ENCODE measurements around the gene ARHGAP36. TPM values are rescaled to one million over a fixed set of nuclear protein-coding genes. Genes with fewer than 3 reads are reported as not detected.
A peak's percentile ranks its signal among the peaks of the same experiment; 100 is the strongest.

Gene ARHGAP36
- total RNA-seq, 1 donor from 2014 or later, result not detected

DNA sequence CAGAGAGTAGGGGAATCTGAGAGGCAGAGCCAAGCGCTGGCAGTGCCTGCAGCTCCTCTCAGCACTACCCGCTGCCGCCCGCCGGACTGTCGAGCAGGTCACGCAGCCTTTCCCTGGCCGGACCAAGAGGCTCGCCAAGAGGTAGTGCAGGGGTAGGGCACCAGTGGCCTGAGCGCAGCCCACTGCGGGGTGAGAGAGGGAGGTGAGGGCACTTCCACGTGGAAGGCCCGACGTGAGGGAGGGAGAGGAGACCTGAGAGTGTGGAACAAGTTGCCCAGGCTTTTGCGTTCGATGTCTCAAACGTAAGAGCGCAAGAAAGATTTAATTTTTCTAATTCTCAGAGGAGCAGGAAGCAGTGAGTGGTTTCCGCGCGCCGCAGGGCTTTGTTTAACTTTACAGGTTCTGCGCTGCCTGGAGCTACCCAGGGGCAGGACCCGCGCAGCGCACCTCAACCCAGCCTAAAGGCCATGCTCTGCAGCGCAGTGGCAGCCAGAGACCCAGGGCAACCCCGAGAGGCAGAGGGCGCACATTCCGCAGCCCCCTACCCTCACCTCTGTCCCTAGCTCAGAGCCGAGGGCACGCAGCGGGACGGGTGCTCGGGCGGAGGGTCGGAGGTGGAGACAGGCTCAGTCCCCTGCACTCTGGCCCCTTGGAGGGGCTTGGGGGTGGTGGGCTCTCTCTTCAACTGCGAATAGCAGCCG is 14.9 kb downstream of the ARHGAP36 start:
- TF ChIP-seq EZH2 (IDR thresholded peaks at IDR 0.05), result peak; percentile 48
- peak; percentile 68 for TF ChIP-seq EZH2phosphoT487 (IDR thresholded peaks at IDR 0.05)
- TF ChIP-seq, protein P1, sequence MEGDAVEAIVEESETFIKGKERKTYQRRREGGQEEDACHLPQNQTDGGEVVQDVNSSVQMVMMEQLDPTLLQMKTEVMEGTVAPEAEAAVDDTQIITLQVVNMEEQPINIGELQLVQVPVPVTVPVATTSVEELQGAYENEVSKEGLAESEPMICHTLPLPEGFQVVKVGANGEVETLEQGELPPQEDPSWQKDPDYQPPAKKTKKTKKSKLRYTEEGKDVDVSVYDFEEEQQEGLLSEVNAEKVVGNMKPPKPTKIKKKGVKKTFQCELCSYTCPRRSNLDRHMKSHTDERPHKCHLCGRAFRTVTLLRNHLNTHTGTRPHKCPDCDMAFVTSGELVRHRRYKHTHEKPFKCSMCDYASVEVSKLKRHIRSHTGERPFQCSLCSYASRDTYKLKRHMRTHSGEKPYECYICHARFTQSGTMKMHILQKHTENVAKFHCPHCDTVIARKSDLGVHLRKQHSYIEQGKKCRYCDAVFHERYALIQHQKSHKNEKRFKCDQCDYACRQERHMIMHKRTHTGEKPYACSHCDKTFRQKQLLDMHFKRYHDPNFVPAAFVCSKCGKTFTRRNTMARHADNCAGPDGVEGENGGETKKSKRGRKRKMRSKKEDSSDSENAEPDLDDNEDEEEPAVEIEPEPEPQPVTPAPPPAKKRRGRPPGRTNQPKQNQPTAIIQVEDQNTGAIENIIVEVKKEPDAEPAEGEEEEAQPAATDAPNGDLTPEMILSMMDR (IDR thresholded peaks at IDR 0.05), result no peak
- Mint-ChIP-seq H3K4me3 (peak overlapping the region; percentile 37), H3K27ac (no peak overlapping the region), H3K9me3 (no peaks in the 10 kb centered on the region), H3K27me3 (ENCODE audit: insufficient read depth, low read depth) (peaks cover 36% of the 10 kb centered on the region), H3K4me1 (peaks cover 2% of the 10 kb centered on the region), H3K36me3 (no peaks in the 10 kb centered on the region)
- Histone ChIP-seq H3F3A (ENCODE audit: low read depth) (no peaks in the 10 kb centered on the region), H3K9me3 (ENCODE audit: low read depth) (no peaks in the 10 kb centered on the region), H3K9ac (no peak overlapping the region), H3K4me2 (peak overlapping the region; percentile 66), H3K4me1 (peaks cover 4% of the 10 kb centered on the region), H3K36me3 (no peaks in the 10 kb centered on the region), H3K79me2 (ENCODE audit: low read depth) (no peaks in the 10 kb centered on the region), H3K27ac (no peak overlapping the region), H2AFZ (replicated peaks) (no peak overlapping the region), H3K4me3 (peak overlapping the region; percentile 32), H4K20me1 (ENCODE audit: low read depth) (no peaks in the 10 kb centered on the region), H3K27me3 (peaks cover 100% of the 10 kb centered on the region)
- DNase-seq (ENCODE audit: low spot score), result peak; percentile 41

DNA sequence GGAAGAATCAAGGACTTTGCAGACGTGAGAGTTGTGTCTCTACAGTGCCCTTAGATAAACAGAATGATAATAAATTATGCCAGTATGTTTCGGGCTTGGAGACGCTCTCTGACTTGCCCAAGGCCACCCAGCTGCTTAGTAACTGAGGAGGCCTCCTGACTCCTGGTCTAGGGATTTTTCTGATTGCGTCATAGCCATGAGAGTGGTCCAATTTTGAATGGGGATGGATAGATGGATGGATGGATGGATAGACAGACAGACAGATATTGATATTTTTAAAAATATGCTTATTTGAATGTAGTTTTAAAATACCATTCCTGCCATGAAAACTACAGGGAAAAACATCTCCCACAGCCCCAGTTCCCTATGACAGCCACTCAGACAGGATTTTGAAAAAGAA is 15.5 kb downstream of the ARHGAP36 start:
- H3K36me3 ChIP-seq, result no peaks in the 10 kb centered on the region
- peaks cover 100% of the 10 kb centered on the region for H3K27me3 ChIP-seq
- H3K9me3 ChIP-seq (ENCODE audit: low read depth), result no peaks in the 10 kb centered on the region
- H3K4me2 ChIP-seq, result peak overlapping the region; percentile 66
- H4K20me1 ChIP-seq (ENCODE audit: low read depth), result no peaks in the 10 kb centered on the region
- H3K79me2 ChIP-seq (ENCODE audit: low read depth), result no peaks in the 10 kb centered on the region
- peaks cover 4% of the 10 kb centered on the region for H3K4me1 ChIP-seq
- peak overlapping the region; percentile 32 for H3K4me3 ChIP-seq
- Mint-ChIP-seq H3K4me1 (peaks cover 2% of the 10 kb centered on the region), H3K36me3 (no peaks in the 10 kb centered on the region), H3K4me3 (no peak overlapping the region), H3K9me3 (no peaks in the 10 kb centered on the region), H3K27ac (no peak overlapping the region), H3K27me3 (ENCODE audit: insufficient read depth, low read depth) (peaks cover 36% of the 10 kb centered on the region)
- H2AFZ ChIP-seq (replicated peaks), result no peak overlapping the region
- H3K9ac ChIP-seq, result no peak overlapping the region
- H3F3A ChIP-seq (ENCODE audit: low read depth), result no peaks in the 10 kb centered on the region
- no peak overlapping the region for H3K27ac ChIP-seq
- TF ChIP-seq EZH2 (IDR thresholded peaks at IDR 0.05), result no peak
- TF ChIP-seq EZH2phosphoT487 (IDR thresholded peaks at IDR 0.05), result no peak
- TF ChIP-seq, protein P1 (IDR thresholded peaks at IDR 0.05), result no peak
- no peak for DNase-seq (ENCODE audit: low spot score)

DNA sequence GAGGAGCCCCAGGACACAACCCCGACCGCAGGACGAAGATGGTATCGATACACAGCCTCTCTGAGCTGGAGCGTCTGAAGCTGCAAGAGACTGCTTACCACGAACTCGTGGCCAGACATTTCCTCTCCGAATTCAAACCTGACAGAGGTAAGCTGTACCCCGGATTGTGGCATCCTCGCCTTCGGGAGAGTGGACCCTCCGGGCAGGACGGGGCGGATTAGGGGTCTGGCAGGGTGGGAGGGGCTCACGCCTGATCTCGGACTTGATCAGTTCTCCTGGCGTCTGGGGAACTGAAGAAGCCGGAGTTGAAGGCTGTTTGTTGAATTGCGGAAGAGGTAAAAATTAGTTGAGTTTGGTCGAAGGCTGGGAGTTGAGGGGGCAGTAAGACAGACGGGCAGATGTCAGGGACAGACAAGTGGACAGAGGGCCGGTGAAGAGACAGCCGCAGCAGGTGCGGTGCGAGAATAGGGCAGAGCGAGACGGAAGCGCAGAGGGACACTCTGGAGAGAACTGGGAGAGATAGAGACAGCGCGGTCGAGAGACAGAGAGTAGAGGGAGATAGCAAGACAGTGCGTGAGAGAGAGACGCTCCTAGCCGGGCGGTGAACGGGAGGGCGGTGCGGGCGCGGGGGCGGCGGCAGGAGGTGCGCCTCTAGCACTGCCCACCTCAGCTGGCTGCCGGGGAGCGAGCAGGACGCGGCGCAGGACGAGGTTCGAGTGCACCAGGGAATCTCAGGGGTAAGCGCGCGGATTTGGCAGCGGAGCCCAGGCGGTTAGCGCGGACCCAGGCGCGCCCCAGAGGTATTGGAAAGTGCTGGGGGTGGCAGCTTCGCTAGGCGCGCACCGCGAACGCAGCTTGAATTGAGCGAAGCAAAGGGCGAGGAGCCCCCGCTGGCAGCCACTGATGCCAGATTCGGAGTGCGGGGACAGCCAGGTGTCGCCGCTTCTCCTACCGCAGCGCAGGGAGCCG is 23.9 kb downstream of the ARHGAP36 start:
- Histone ChIP-seq H2AFZ (replicated peaks) (no peak overlapping the region), H3K9me3 (ENCODE audit: low read depth) (no peaks in the 10 kb centered on the region), H3K27me3 (peaks cover 98% of the 10 kb centered on the region), H3K79me2 (ENCODE audit: low read depth) (no peaks in the 10 kb centered on the region), H3K36me3 (no peaks in the 10 kb centered on the region), H3K9ac (no peak overlapping the region), H3K27ac (no peak overlapping the region), H3K4me3 (peak overlapping the region; percentile 36), H3K4me2 (peak overlapping the region; percentile 71), H3K4me1 (no peaks in the 10 kb centered on the region), H4K20me1 (ENCODE audit: low read depth) (peaks cover 10% of the 10 kb centered on the region), H3F3A (ENCODE audit: low read depth) (peaks cover 12% of the 10 kb centered on the region)
- TF ChIP-seq, protein P1 (IDR thresholded peaks at IDR 0.05), result no peak
- TF ChIP-seq EZH2 (IDR thresholded peaks at IDR 0.05), result peak; percentile 67
- Mint-ChIP-seq H3K36me3 (peaks cover 3% of the 10 kb centered on the region), H3K9me3 (peaks cover 16% of the 10 kb centered on the region), H3K27me3 (ENCODE audit: insufficient read depth, low read depth) (peaks cover 66% of the 10 kb centered on the region), H3K27ac (no peak overlapping the region), H3K4me1 (peaks cover 23% of the 10 kb centered on the region), H3K4me3 (peak overlapping the region; percentile 79)
- peak; percentile 44 for DNase-seq (ENCODE audit: low spot score)
